Transverse colon (tissue), 4 donors: Measurements from ENCODE around the gene NECTIN2. TPM values are rescaled to one million over a fixed set of nuclear protein-coding genes. Genes with fewer than 3 reads are reported as not detected.

Source experiments
- DNase-seq: peaks from one replicate; pipeline ENCODE4 v3.0.0-alpha.2; 2019
- H3K27ac ChIP-seq, 4 donors: fragments of 200-600 bp; sonication (generic); 2 replicates each; pipeline ENCODE4 v1.5.1; 2016 to 2018; ENCODE audit warnings: inconsistent platforms in 4 of 4
- H3K27me3 ChIP-seq: fragments of 200-600 bp; sonication (generic); 2 replicates; pipeline ENCODE4 v1.5.1; 2017; ENCODE audit warnings: inconsistent platforms
- H3K36me3 ChIP-seq, 4 donors: fragments of 200-600 bp; sonication (generic); 2 replicates each; pipeline ENCODE4 v1.5.1; 2017 to 2019; ENCODE audit warnings: inconsistent platforms in 4 of 4
- H3K4me1 ChIP-seq, 4 donors: fragments of 200-600 bp; sonication (generic); 2 replicates each; pipeline ENCODE4 v1.5.1; 2017 to 2020; ENCODE audit warnings: inconsistent platforms in 4 of 4
- H3K4me3 ChIP-seq, 4 donors: fragments of 200-600 bp; sonication (generic); 1 replicate in 1 of 4; 2 replicates in 3 of 4; pipeline versions ENCODE4 v1.5.1 to v1.6.1; 2017 to 2019; ENCODE audit warnings: inconsistent platforms in 4 of 4
- H3K9me3 ChIP-seq, 2 donors: fragments of 200-600 bp; sonication (generic); 2 replicates each; pipeline ENCODE4 v1.5.1; 2017 to 2019; ENCODE audit warnings: inconsistent platforms in 2 of 2
- EP300 ChIP-seq: sonication (generic); formaldehyde crosslinking; IDR thresholded peaks from one replicate; pipeline ENCODE4 v1.6.1; 2017; ENCODE audit warnings: antibody characterized with exemption, low read depth
- POLR2A ChIP-seq: fragments of 450-650 bp; IDR thresholded peaks from one replicate; pipeline ENCODE4 v1.6.1; 2016; ENCODE audit warnings: antibody characterized with exemption, mild to moderate bottlenecking, moderate library complexity
- POLR2AphosphoS5 ChIP-seq, 3 donors: sonication (generic); formaldehyde crosslinking; IDR thresholded peaks; one replicate each; pipeline ENCODE4 v1.6.1; 2016; ENCODE audit warnings: antibody characterized with exemption in 3 of 3
- WGBS, 2 donors: methylation state at CpG; one replicate each; pipeline ENCODE4 v1.1.5; 2018; ENCODE audit warnings: low coverage in 1 of 2; 5-methylcytosine and 5-hydroxymethylcytosine counted together
- in situ Hi-C, 4 donors: fragments of 200-750 bp; cut with MboI; loops; one replicate each; pipeline versions ENCODE4 v1.15.0 to v1.15.1; 2017; ENCODE audit warnings: low sequenced_read_pairs in 3 of 4, low pct_ligation_motif_present in 1 of 4, low pct_unique_long_range_greater_than_20kb in 1 of 4
- intact Hi-C: fragments of 100-400 bp; cut with DNase I; formaldehyde crosslinking; loops from one replicate; pipeline ENCODE4 v1.15.1; 2023; ENCODE audit warnings: low total_unique reads
- total RNA-seq, 4 donors: library from RNA; depleted of rRNA; stranded (reverse); fragments of >200 nt; gene quantifications; one replicate each; pipeline ENCODE4 v1.1.0, GENCODE V29; 2016
- TF ChIP-seq, protein P1 (sequence below), 5 experiments: fragments of 200-600 bp in 3 of 5; fragments of 450-650 bp in 2 of 5; sonication (generic) in 3 of 5; IDR thresholded peaks; 1 replicate in 2 of 5; 2 replicates in 3 of 5; pipeline ENCODE4 v1.5.1; 2016 to 2017; ENCODE audit warnings: antibody characterized with exemption in 5 of 5, inconsistent platforms in 3 of 5, mild to moderate bottlenecking in 2 of 5, moderate library complexity in 1 of 5

Gene NECTIN2
- total RNA-seq, 4 donors from 2014 or later = 93.7 to 147 (median 125) TPM

GRCh38 chr19:44900328-44901244 lies 54.5 kb downstream of the NECTIN2 start:
- Histone ChIP-seq H3K27me3 (peaks cover 10% of the 10 kb centered on the region), H3K4me1 (peaks cover 0 to 16% (median 5%) of the 10 kb centered on the region in 4 donors), H3K4me3 (no peak overlapping the region), H3K27ac (no peak overlapping the region), H3K9me3 (no peaks in the 10 kb centered on the region), H3K36me3 (peaks cover 0 to 41% (median 14%) of the 10 kb centered on the region in 4 donors)
- TF ChIP-seq, protein P1, sequence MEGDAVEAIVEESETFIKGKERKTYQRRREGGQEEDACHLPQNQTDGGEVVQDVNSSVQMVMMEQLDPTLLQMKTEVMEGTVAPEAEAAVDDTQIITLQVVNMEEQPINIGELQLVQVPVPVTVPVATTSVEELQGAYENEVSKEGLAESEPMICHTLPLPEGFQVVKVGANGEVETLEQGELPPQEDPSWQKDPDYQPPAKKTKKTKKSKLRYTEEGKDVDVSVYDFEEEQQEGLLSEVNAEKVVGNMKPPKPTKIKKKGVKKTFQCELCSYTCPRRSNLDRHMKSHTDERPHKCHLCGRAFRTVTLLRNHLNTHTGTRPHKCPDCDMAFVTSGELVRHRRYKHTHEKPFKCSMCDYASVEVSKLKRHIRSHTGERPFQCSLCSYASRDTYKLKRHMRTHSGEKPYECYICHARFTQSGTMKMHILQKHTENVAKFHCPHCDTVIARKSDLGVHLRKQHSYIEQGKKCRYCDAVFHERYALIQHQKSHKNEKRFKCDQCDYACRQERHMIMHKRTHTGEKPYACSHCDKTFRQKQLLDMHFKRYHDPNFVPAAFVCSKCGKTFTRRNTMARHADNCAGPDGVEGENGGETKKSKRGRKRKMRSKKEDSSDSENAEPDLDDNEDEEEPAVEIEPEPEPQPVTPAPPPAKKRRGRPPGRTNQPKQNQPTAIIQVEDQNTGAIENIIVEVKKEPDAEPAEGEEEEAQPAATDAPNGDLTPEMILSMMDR (IDR thresholded peaks at IDR 0.05) = no peak
- TF ChIP-seq POLR2A (no peak), POLR2AphosphoS5 (IDR thresholded peaks at IDR 0.05) (no peak), EP300 (no peak)
- WGBS, 2 donors = 94% methylated on average over 19 of the region's 19 CpGs; no CpG with 5 or more reads in 1 of the 2 donors
- in situ Hi-C loops = loop anchor here in 1 of 4 donors (5.0 kb wide), 1 partner anchor 52 kb away; no protein-coding TSS in a partner anchor
- no peak for DNase-seq
- intact Hi-C loops = no loop called here

- Histone ChIP-seq H3K4me1 (peaks cover 0 to 27% (median 14%) of the 10 kb centered on the region in 4 donors), H3K9me3 (no peaks in the 10 kb centered on the region), H3K27ac (no peak overlapping the region), H3K27me3 (peaks cover 30% of the 10 kb centered on the region), H3K4me3 (no peak overlapping the region), H3K36me3 (peaks cover 0 to 23% (median 6%) of the 10 kb centered on the region in 4 donors)
- in situ Hi-C loops = loop anchor here in 1 of 4 donors (5.0 kb wide), 1 partner anchor 49 kb away; no protein-coding TSS in a partner anchor
- intact Hi-C loops = loop anchor here (2.0 kb wide), 1 partner anchor 48 kb away; no protein-coding TSS in a partner anchor
- no peak for DNase-seq
- TF ChIP-seq EP300 (no peak), POLR2AphosphoS5 (IDR thresholded peaks at IDR 0.05) (no peak), POLR2A (no peak)
- TF ChIP-seq, protein P1 (IDR thresholded peaks at IDR 0.05) = no peak
- 87% methylated on average over 14 of the region's 15 CpGs; no CpG with 5 or more reads in 1 of the 2 donors for WGBS, 2 donors
Measured at GRCh38 chr19:44903216-44903601, 57.1 kb downstream of the NECTIN2 start.

DNA sequence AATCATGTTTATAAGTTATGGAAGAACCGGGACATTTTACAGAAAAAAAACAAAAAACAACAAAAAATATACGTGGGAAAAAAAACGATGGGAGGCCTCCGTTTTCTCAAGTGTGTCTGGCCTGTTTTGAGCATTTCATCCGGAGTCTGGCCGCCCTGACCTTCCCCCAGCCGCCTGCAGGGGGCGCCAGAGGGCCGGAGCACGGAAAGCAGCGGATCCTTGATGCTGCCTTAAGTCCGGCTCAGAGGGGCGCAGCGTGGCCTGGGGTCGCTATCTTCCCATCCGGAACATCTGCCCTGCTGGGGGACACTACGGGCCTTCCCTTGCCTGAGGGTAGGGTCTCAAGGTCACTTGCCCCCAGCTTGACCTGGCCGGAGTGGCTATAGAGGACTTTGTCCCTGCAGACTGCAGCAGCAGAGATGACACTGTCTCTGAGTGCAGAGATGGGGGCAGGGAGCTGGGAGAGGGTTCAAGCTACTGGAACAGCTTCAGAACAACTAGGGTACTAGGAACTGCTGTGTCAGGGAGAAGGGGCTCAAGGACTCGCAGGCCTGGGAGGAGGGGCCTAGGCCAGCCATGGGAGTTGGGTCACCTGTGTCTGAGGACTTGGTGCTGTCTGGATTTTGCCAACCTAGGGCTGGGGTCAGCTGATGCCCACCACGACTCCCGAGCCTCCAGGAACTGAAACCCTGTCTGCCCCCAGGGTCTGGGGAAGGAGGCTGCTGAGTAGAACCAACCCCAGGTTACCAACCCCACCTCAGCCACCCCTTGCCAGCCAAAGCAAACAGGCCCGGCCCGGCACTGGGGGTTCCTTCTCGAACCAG lies 57.7 kb downstream of the NECTIN2 start:
- DNase-seq = peak; percentile 76
- intact Hi-C loops (loop anchor here (2.0 kb wide), 1 partner anchor 47 kb away; no protein-coding TSS in a partner anchor), in situ Hi-C loops (loop anchor here in 1 of 4 donors (5.0 kb wide), 1 partner anchor 48 kb away; no protein-coding TSS in a partner anchor)
- Histone ChIP-seq H3K27ac (no peak overlapping the region), H3K4me1 (peaks cover 0 to 27% (median 14%) of the 10 kb centered on the region in 4 donors), H3K36me3 (peaks cover 0 to 21% (median 6%) of the 10 kb centered on the region in 4 donors), H3K27me3 (peaks cover 30% of the 10 kb centered on the region), H3K4me3 (no peak overlapping the region), H3K9me3 (no peaks in the 10 kb centered on the region)
- whole genome bisulfite sequencing, 2 donors = 16 to 60% methylated on average over 1 to 24 of the region's 24 CpGs
- TF ChIP-seq POLR2A (no peak), EP300 (no peak), POLR2AphosphoS5 (IDR thresholded peaks at IDR 0.05) (peak in 1 of 3 donors; percentile 9)
- TF ChIP-seq, protein P1 (IDR thresholded peaks at IDR 0.05) = peak; percentile 96 to 100 (median 99)
